Measurements from ENCODE around the gene NMNAT2.
A peak's percentile ranks its signal among the peaks of the same experiment; 100 is the strongest.
"Not testable (repeated sequence)": the region's sequence is repeated elsewhere in the genome, so short reads cannot be mapped to it uniquely, and the experiment has no call there.

The NMNAT2 gene

DNA sequence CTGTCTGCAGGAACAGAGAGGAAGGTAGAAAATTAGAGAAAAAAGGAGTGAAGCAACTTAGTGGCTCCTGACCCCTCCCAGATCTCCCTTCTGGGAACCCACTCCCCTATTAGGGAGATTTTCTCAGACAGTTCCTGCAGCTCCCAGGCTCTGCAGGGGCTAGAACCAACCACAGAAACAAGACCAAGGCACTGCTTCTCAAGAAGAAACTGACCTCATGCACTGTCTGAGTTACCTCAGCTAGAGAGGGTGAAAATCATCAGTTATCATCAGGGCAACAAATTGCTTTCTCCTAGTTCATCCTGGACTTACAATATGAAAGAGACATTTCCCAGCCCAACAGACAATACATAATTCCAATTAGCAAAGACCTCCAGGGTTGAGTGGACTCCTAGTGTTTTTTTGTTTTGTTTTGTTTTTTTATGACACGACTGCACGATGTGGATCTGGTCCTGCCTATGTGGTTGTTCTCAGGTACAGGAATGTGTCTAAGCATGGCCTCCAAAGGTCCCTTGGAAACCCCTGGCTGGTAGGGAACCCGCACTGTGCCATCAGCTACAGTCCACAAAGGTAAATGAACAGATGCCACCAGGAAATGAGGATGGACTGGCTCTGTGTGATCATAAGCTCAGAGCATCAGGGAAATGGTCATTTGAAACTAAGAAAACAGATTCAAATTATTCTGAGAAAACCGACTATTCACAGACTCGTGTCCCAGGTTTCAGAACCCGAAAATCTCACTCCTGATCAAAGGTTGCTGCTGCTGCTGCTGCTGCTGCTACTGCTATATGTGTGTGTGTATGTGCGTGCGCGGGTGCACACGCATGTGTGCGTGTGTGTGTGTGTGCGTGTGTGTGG, 166.8 kb downstream of the NMNAT2 start:
- no peak for DNase-seq

- no peak for DNase-seq
These were observed 168.2 kb downstream of the NMNAT2 start for GRCh38 chr1:183249941-183250452.

DNA sequence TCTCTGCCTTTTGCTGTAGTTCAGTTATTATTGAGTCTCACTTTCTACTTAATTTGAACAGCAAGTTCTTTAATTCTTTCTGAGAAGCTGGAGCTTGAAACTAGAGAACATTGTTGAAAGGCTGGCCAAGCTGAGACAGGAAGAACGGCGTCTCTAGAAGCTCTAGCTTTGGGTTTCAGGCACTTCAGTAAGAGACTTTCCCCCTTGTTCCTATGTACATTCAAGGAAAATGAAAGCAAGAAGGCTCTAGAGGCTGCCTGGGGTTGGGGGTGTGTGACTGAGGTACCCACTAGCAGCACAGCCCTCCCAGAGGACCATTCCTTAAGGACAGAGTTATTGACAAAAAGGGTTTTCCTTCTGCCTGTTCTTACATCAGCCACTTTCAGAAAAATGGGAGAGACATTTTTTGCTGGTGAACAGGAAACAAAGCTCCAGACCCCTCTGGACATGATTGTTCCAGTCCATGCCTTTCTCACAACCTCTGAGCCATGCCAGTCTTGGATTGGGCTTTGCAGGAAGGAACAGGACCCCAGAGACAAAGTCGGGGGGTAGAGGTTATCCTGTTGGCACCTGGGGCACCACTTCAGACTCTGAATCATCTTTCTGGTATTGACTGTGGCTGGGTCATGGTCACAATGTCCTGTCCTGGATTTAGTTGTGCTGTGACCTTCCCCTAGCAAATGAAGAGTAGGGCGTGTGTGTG, 169.0 kb downstream of the NMNAT2 start:
- DNase-seq = no peak

- DNase-seq = no peak
These were observed 170.2 kb downstream of the NMNAT2 start for GRCh38 chr1:183247931-183248330.

- DNase-seq = no peak
These were observed 170.7 kb downstream of the NMNAT2 start for GRCh38 chr1:183247484-183247883.

DNA sequence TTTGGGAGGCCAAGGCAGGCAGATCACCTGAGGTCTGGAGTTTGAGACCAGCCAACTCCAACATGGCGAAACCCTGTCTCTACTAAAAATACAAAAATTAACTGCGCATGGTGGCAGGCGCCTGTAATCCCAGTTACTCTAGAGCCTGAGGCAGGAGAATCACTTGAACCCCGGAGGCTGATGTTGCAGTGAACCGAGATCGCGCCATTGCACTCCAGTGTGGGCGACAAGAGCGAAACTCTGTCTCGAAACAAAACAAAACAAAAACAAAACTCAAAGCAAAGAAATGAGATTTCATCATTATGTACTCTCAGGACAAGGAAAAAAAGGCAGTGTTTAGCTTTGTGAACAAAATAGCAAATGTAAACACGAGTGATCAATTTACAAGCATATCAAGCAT, 171.1 kb downstream of the NMNAT2 start:
- DNase-seq = no peak

DNA sequence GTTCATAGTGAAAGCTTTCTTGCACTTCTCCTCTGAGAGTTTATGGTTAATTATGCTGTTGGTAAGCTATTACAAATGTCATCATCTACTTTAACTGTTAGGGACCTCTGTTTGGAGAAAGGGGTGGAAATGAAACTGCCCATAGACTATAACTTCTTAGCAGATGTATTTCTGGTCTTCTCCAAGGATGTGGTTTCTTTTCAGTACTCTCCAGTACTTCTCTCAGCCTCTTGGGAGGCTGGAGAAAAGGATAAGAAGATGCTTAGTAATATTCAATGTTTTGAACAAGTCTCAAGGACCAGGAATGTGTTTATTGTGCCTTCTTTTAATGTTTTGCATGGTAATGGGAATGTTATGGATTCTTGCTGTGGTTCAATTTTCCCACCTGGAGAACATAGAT, 171.7 kb downstream of the NMNAT2 start:
- no peak for DNase-seq

DNA sequence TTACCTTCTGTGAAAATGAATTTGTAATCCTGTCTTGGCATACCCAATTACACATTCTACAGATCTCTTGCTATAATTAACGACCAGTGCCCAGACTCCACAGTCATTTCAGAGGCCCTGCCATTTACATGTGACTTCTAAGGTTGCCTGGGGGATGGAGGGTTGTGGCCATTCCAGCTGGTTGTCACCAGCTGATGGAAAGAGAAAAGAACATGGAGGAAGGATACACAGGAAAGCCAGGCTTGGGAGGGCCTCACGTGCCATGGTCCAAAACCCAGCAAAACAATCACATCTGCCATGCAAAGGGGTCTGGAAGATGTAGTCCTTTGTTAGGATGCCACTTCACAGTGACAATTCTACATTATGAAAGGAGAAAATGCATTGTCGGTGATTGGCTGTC, 172.8 kb downstream of the NMNAT2 start:
- no peak for DNase-seq

- DNase-seq = no peak
These were observed 173.7 kb downstream of the NMNAT2 start for GRCh38 chr1:183244466-183244865.

DNA sequence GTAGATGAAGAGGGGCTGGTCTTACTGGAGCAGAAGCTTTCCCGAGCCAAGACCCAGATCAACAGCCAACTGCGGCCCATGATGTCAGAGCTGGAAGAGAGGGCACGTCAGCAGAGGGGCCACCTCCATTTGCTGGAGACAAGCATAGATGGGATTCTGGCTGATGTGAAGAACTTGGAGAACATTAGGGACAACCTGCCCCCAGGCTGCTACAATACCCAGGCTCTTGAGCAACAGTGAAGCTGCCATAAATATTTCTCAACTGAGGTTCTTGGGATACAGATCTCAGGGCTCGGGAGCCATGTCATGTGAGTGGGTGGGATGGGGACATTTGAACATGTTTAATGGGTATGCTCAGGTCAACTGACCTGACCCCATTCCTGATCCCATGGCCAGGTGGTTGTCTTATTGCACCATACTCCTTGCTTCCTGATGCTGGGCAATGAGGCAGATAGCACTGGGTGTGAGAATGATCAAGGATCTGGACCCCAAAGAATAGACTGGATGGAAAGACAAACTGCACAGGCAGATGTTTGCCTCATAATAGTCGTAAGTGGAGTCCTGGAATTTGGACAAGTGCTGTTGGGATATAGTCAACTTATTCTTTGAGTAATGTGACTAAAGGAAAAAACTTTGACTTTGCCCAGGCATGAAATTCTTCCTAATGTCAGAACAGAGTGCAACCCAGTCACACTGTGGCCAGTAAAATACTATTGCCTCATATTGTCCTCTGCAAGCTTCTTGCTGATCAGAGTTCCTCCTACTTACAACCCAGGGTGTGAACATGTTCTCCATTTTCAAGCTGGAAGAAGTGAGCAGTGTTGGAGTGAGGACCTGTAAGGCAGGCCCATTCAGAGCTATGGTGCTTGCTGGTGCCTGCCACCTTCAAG, 174.8 kb downstream of the NMNAT2 start:
- DNase-seq = no peak

DNA sequence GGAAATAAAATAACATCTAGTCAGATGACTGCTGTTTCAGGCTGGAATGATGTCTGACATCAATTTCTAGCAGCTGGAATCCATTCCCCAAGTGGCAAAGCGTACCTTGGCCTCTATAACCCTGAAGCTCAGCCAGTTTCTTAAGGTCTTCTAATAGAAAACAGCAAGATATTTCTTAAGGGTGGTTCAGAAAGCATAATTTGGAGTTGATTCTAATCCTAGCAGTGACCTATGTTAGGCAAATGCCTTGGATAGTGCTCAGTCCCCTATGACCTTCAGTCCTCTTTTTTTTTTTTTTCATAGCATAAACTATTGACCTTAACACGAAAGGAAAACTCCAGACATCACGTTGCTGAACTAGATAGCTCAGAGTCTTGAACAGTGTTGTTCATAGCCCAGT, 175.6 kb downstream of the NMNAT2 start:
- no peak for DNase-seq

DNA sequence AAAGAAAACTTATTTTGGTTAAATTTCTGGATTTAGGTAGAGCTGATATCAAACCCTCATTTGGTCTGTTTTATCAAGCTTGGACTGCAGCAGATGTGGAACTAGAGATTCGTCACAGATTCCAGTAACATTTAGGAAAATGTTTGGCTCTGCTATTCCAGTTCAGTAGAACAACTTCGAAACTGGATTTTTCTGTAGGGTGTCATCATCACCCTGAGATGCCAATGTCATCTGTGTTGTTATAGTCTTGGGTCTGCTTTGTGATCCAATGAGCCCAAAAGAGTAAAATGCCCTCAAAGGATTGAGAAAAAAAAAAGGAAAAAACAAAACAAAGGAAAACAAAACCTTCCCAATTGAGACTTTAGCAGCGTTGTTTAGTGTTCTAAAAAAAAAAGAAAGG, 176.7 kb downstream of the NMNAT2 start:
- DNase-seq = no peak

- DNase-seq = not testable (repeated sequence)
These were observed 177.3 kb downstream of the NMNAT2 start for GRCh38 chr1:183240853-183241252.

GRCh38 chr1:183240526-183240825, 177.7 kb downstream of the NMNAT2 start:
- DNase-seq = no peak

- no peak for DNase-seq
These were observed 178.2 kb downstream of the NMNAT2 start for GRCh38 chr1:183239793-183240525.

DNA sequence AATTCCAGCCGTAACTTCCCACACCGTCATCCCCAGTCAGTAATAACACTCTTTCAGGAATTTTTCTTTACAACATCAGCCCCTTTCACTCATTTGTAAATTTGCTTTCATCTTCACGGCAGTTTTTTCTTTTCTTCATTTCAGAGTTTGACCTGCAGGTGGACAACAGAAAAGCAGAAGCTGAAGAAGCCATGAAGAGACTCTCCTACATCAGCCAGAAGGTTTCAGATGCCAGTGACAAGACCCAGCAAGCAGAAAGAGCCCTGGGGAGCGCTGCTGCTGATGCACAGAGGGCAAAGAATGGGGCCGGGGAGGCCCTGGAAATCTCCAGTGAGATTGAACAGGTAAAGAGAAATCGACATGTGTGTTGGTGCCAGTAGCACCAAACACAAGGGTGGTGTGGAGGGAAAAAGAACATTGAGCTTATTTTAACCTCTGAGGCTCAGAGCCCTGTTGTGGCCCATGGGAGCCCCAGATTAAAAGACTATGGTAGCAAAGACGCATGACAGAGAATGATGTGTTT, 178.9 kb downstream of the NMNAT2 start:
- DNase-seq = no peak

DNA sequence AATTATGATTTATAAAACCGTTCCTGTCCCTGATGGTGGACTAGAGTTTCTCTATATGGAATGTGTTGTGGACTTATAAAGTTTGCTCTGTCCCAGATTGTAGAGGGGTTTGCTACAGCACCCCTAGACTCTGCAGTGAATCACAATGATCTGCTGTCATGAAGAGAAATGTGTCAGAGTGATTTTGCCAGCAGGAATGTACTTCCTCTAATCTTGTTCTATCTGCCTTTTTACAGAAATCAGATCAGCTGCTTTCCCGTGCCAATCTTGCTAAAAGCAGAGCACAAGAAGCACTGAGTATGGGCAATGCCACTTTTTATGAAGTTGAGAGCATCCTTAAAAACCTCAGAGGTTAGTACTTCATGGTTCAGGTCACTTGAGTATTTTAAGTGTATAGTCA, 180.1 kb downstream of the NMNAT2 start:
- DNase-seq = no peak

DNA sequence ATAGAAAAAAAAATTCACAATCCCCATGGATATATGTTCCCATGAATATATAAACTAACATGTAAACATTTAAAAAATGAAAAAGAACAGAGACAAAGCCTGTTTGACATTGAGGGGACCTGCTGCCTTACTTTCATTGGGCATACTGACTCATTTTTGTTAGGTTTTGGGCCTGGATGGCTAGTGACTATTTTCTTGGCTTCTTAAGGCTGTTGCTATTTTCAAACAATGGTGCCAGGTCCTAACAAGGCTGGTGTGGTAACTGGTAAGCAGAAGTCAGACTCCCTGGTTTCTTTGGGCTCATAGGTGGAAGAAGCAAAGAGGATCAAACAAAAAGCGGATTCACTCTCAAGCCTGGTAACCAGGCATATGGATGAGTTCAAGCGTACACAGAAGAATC, 181.1 kb downstream of the NMNAT2 start:
- DNase-seq = no peak

DNA sequence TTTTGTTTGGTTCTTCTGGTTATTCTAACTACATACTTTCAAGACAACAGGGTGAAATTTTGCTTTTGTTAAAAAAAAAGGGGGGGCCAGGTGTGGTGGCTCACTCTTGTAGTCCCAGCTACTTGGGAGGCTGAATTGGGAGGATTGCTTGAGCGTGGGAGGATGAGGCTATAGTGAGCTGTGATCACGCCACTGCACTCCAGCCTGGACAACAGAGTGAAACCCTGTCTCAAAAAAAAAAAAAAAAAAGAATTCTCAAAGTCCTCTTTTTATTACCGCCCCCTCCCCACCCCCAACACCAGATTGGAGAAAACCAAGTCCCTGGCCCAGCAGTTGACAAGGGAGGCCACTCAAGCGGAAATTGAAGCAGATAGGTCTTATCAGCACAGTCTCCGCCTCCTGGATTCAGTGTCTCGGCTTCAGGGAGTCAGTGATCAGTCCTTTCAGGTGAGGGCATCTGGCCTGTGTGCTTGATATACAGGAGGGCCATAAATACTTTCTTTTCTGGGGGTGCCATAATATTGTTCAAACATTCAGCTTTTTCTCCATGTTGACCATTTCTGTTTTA, 181.9 kb downstream of the NMNAT2 start:
- no peak for DNase-seq

DNA sequence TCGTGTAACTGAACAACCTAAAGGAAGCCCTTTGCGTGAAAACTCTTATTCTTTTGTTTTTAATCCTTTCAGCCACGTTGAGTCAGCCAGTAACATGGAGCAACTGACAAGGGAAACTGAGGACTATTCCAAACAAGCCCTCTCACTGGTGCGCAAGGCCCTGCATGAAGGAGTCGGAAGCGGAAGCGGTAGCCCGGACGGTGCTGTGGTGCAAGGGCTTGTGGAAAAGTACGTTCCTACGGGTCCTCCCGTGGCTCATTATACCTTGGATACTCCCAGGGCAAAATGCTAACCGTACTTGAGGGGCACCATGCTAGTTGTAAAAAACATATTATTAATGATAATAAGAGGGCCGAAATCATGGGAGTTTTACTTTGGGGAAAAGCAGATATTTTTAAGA, 182.7 kb downstream of the NMNAT2 start:
- no peak for DNase-seq

- DNase-seq = peak; percentile 65
These were observed 183.3 kb downstream of the NMNAT2 start for GRCh38 chr1:183234660-183235476.
